H7 (cell line): ENCODE data around the gene NANOS3. TPM values are rescaled to one million over a fixed set of nuclear protein-coding genes. Genes with fewer than 3 reads are reported as not detected.
A peak's percentile ranks its signal among the peaks of the same experiment; 100 is the strongest.

Experiments used
- DNase-seq: peaks from one replicate; pipeline ENCODE4 v3.0.0; 2012
- H3K27me3 ChIP-seq: 2 replicates; pipeline ENCODE4 v1.6.0; 2011; ENCODE audit warnings: mild to moderate bottlenecking, low read length; ENCODE audit not compliant: control insufficient read depth, insufficient read depth
- H3K36me3 ChIP-seq: replicated peaks from 2 replicates; pipeline ENCODE4 v1.5.1; 2011; ENCODE audit warnings: low read length; ENCODE audit not compliant: control insufficient read depth, insufficient read depth
- H3K4me3 ChIP-seq: 2 replicates; pipeline ENCODE4 v1.5.1; 2011; ENCODE audit warnings: low read depth, mild to moderate bottlenecking, control low read depth, low read length, moderate library complexity; ENCODE audit not compliant: insufficient read depth
- total RNA-seq: library from RNA; depleted of rRNA; stranded (reverse); fragments of >200 nt; shearing (Covaris generic); gene quantifications from 2 replicates; pipeline ENCODE4 v1.2.3, GENCODE V29; 2014

The NANOS3 gene
- total RNA-seq, 1 experiment from 2014 or later, result not detected

GRCh38 chr19:13868663-13869062, 8.3 kb upstream of the NANOS3 start:
- DNase-seq, result peak; percentile 21
- H3K36me3 ChIP-seq, result no peaks in the 10 kb centered on the region
- peaks cover 58% of the 10 kb centered on the region for H3K27me3 ChIP-seq
- H3K4me3 ChIP-seq, result no peak overlapping the region

DNA sequence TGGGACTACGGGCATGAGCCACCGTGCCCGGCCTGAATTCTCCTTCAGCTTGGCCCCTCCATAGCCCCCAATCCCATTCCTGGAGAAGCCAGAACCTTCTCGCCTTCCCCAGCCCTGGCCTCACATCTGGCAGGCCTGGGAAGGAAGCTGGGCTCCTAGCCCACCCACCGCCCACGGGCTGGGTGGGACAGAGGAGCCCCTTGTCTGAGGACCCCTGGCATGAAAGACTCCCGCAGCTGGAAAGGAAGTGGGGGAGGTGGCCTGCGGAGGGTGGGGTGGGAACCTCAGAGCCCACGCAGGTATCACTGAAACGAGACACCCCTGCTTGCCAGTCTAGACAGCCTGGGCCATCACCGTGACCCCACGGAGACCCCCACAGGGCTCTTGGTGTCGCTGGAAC, 7.7 kb upstream of the NANOS3 start:
- Histone ChIP-seq H3K36me3 (no peaks in the 10 kb centered on the region), H3K4me3 (no peak overlapping the region), H3K27me3 (peaks cover 58% of the 10 kb centered on the region)
- peak; percentile 40 for DNase-seq

DNA sequence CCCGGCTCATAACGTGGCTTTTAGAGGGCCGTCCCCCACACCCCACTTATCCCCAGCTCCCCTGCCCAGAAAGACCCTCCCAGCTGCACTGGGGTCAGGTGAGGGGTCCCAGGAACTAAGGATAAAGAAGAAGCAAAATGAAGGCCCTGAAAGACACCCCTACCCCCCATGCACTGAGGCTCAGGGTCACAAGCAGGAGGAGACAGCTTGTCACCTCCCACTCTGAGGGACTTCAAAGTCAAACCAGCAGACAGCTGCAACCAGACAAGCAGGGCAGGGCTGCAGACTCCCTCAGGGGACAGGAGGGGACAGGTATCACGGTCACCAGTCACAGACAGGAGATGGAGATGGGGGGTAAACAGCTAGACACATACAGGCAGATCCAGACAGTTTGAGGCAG, 6.1 kb upstream of the NANOS3 start:
- DNase-seq, result no peak
- Histone ChIP-seq H3K27me3 (peaks cover 63% of the 10 kb centered on the region), H3K36me3 (no peaks in the 10 kb centered on the region), H3K4me3 (no peak overlapping the region)

DNA sequence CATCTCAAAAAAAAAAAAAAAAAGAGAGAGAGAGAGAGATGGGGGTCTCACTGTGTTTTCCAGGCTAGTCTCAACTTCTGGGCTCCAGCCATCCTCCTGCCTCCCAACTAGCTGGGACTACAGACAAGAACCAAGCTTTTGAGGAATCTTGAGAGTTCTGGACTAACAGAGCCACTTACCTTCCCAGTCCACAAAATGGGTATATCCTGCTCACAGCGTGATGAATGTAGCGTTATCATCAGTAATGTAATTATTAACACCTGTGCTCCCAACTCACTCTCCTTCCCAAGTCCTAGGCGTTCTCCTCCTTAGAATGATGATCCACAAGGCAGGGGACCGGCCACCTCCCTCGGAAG, 4.6 kb upstream of the NANOS3 start:
- Histone ChIP-seq H3K27me3 (peaks cover 52% of the 10 kb centered on the region), H3K36me3 (no peaks in the 10 kb centered on the region), H3K4me3 (no peak overlapping the region)
- DNase-seq, result no peak

GRCh38 chr19:13872695-13873389, 4.1 kb upstream of the NANOS3 start:
- H3K27me3 ChIP-seq, result peaks cover 47% of the 10 kb centered on the region
- peak; percentile 96 for DNase-seq
- no peaks in the 10 kb centered on the region for H3K36me3 ChIP-seq
- peak overlapping the region; percentile 25 for H3K4me3 ChIP-seq

- peak; percentile 59 for DNase-seq
- H3K4me3 ChIP-seq, result peak overlapping the region; percentile 16
- H3K36me3 ChIP-seq, result no peaks in the 10 kb centered on the region
- H3K27me3 ChIP-seq, result peaks cover 42% of the 10 kb centered on the region
Measured at GRCh38 chr19:13873834-13874515, 3.0 kb upstream of the NANOS3 start.

DNA sequence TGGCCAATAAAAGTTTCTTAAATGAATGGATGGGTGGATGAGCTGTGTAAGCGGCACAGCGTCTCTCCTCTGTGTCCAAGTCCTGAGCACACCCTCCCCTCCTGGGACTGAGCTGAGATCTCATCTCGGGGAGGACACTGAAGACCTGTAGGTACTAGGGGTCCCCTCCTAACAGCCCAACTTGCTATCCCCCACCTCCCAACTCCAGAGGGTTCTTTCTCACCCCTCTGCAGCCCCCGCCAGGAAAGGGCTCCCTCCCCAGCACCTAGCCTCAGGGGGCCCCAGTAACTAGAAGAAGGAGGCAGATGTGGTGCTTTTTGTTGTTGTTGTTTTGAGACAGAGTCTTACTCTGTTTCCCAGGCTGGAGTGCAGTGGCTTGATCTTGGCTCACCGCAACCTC, 1.1 kb upstream of the NANOS3 start:
- Histone ChIP-seq H3K27me3 (peaks cover 42% of the 10 kb centered on the region), H3K36me3 (no peaks in the 10 kb centered on the region)

DNA sequence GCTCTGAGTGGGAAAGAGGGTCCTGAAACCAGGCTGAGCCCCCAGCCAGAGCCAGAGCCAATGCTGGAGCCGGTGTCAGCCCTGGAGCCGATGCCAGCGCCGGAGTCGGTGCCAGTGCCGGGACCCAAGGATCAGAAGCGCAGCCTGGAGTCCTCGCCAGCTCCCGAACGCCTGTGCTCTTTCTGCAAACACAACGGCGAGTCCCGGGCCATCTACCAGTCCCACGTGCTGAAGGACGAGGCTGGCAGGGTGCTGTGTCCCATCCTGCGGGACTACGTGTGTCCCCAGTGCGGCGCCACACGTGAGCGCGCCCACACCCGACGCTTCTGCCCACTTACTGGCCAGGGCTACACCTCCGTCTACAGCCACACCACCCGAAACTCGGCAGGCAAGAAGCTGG, 369 bp downstream of the NANOS3 start:
- H3K4me3 ChIP-seq, result no peak overlapping the region
- no peaks in the 10 kb centered on the region for H3K36me3 ChIP-seq
- DNase-seq, result peak; percentile 44
- peaks cover 34% of the 10 kb centered on the region for H3K27me3 ChIP-seq

More for the DNA sequence above, 1.1 kb upstream of the NANOS3 start:
- H3K4me3 ChIP-seq, result no peak overlapping the region
- peak; percentile 31 for DNase-seq

GRCh38 chr19:13880059-13881043, 3.4 kb downstream of the NANOS3 start:
- no peaks in the 10 kb centered on the region for H3K36me3 ChIP-seq
- H3K27me3 ChIP-seq, result peaks cover 7% of the 10 kb centered on the region
- H3K4me3 ChIP-seq, result peak overlapping the region; percentile 28
- peak; percentile 97 for DNase-seq

DNA sequence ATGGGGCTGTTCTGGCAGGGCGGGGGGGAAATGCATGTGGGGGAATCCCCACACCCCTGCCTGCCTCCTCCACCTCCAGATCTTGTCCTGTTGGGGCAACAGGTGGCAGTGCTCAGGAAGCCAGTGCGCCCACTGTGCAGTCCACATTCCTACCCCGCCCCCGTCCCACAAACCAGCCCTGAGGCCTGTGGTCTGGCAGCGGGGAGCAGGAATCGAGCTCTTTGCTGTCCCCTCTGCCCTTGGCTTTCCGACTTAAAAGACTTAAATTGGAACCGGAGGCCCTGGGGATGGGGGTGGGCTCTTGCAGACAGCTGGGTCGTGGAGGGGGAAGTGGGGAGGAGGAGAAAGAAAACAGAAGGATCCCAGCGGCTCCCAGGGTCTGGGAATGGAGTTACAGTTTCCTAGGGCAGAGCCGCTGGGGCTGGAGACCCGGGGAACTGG, 4.3 kb downstream of the NANOS3 start:
- H3K27me3 ChIP-seq, result peaks cover 2% of the 10 kb centered on the region; the same call in 1 of the 2 replicates
- no peaks in the 10 kb centered on the region for H3K36me3 ChIP-seq
- H3K4me3 ChIP-seq, result no peak overlapping the region
- DNase-seq, result peak; percentile 86

DNA sequence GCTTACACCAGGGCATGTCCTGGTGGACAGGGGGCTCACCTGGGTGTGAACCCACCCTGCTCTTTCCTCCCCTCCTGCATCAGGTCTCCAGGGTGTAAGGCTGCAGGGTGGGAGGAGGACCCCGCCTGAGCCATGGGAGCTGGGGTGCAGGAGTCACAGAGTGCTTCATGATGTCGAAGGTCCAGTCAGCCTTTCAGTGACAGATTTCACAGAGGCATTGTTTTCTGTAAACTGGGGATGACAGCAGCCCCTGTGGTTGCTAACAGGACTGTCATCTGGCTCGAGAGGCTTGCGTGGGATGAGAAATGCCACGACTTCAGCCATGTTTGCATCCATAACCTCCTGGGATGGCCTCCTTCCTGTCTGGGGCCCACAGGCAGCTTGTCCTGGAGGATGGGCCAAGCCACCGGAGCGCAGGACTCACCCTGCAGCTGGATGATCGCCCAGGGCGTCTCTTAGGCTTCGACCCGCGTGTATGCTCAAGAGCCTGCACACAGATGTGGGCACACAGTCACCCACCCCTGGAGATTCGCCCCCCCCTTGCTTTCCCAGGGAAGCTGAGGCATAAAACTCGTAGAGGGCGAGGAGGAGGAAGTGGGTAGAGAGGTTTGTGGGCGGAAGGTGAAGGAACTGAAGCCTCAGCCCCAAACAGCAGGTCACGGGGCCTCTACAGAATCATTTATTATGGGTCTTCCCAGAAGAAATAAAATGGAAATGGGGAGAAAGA, 4.9 kb downstream of the NANOS3 start:
- DNase-seq, result peak; percentile 57
- no peaks in the 10 kb centered on the region for H3K36me3 ChIP-seq
- no peak overlapping the region for H3K4me3 ChIP-seq
- peaks cover 2% of the 10 kb centered on the region; the same call in 1 of the 2 replicates for H3K27me3 ChIP-seq

- H3K4me3 ChIP-seq, result no peak overlapping the region
- DNase-seq, result no peak
- no peaks in the 10 kb centered on the region; the same call in 1 of the 2 replicates for H3K27me3 ChIP-seq
- H3K36me3 ChIP-seq, result no peaks in the 10 kb centered on the region
Measured at GRCh38 chr19:13882419-13882795, 5.5 kb downstream of the NANOS3 start.

DNA sequence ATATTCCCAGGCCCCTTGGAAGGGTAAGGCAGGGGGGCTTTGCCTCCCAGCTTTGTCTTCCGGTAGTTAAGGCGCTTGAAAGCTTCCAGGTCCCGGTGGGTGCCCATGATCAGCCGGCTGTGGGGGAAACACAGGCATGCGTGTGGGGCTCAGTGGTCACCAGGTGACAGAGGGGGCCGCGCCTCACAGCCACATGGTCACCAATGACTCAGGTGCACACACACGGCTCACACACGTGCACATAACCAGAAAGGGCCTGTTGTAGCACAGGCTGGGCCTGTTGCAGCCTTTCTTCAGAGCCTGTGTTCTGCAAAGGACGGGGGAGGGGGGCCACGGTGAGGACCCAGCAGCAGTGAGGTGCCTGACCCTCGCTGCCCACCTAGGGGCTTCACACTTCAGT, 5.9 kb downstream of the NANOS3 start:
- H3K4me3 ChIP-seq, result no peak overlapping the region
- H3K27me3 ChIP-seq, result no peaks in the 10 kb centered on the region; the same call in 1 of the 2 replicates
- no peaks in the 10 kb centered on the region for H3K36me3 ChIP-seq
- peak; percentile 38 for DNase-seq

DNA sequence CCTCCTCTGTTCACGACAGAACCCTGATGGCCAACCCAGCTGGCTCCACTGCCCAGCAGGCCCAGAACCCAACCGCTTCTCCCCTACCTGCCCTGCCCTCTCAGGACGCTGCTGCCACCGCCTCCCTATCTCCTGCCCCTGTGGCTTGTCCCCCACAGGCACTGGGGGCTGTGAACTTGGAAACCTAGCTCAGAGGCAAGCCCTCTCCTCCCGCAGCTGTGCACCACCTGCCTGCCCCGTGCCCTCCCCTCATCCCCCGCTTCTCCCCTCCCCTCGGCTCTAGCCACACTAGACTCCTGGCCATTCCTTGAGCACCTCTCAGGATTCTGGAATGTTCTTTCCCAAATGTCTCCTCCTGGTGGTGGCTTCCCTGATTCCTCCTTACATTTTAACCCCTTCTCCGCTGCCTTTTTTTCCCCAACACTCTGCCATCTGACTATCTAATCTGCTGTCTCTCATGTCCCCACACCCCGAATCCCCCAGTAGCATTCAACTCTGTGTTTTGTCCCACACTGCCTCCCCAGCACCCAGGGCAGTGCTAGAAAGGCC, 6.7 kb downstream of the NANOS3 start:
- Histone ChIP-seq H3K27me3 (no peaks in the 10 kb centered on the region; the same call in 1 of the 2 replicates), H3K36me3 (no peaks in the 10 kb centered on the region), H3K4me3 (no peak overlapping the region)
- DNase-seq, result peak; percentile 83
